Measurements from ENCODE around the gene CBLN3. TPM values are rescaled to one million over a fixed set of nuclear protein-coding genes. Genes with fewer than 3 reads are reported as not detected.

CBLN3 gene
- total and polyA plus RNA-seq, 4 donors = 0.59 to 2.4 (median 1.5) TPM

Other genes starting within 250 kb of the CBLN3 start
- 10 to 100 TPM in 1 of 2 donors, 1 to 10 TPM in 1; 9.2 to 28.2 TPM for gene IPO4, start 240.9 kb downstream of the CBLN3 start, total RNA-seq
- 10 to 100 TPM; 19.4 to 22.7 TPM for gene IPO4, start 240.9 kb downstream of the CBLN3 start, polyA plus RNA-seq (ENCODE audit: insufficient read length in 2 of 2)
- gene TM9SF1, start 234.2 kb downstream of the CBLN3 start, total RNA-seq = 10 to 100 TPM; 36.6 to 62.9 TPM
- 10 to 100 TPM; 30.7 to 36.8 TPM for gene TM9SF1, start 234.2 kb downstream of the CBLN3 start, polyA plus RNA-seq (ENCODE audit: insufficient read length in 2 of 2)
- not detected for gene TSSK4, start 224.0 kb downstream of the CBLN3 start, total RNA-seq
- gene TSSK4, start 224.0 kb downstream of the CBLN3 start, polyA plus RNA-seq (ENCODE audit: insufficient read length in 2 of 2) = 10 to 100 TPM in 1 of 2 donors, 1 to 10 TPM in 1; 7.4 to 15.2 TPM
- 10 to 100 TPM; 23.2 to 44.2 TPM for gene CHMP4A, start 216.2 kb downstream of the CBLN3 start, total RNA-seq
- gene CHMP4A, start 216.2 kb downstream of the CBLN3 start, polyA plus RNA-seq (ENCODE audit: insufficient read length in 2 of 2) = 10 to 100 TPM; 48.9 to 62.9 TPM
- 10 to 100 TPM; 22.1 to 46.2 TPM for gene MDP1, start 213.6 kb downstream of the CBLN3 start, total RNA-seq
- gene MDP1, start 213.6 kb downstream of the CBLN3 start, polyA plus RNA-seq (ENCODE audit: insufficient read length in 2 of 2) = 10 to 100 TPM; 19.5 to 21.3 TPM
- 100 to 1,000 TPM in 1 of 2 donors, 10 to 100 TPM in 1; 79.6 to 278 TPM for gene NEDD8, start 197.3 kb downstream of the CBLN3 start, total RNA-seq
- gene NEDD8, start 197.3 kb downstream of the CBLN3 start, polyA plus RNA-seq (ENCODE audit: insufficient read length in 2 of 2) = 100 to 1,000 TPM; 229 to 250 TPM
- 10 to 100 TPM; 57.5 to 77.4 TPM for gene GMPR2, start 196.7 kb downstream of the CBLN3 start, total RNA-seq
- gene GMPR2, start 196.7 kb downstream of the CBLN3 start, polyA plus RNA-seq (ENCODE audit: insufficient read length in 2 of 2) = 10 to 100 TPM; 84.0 to 96.9 TPM
- 10 to 100 TPM; 41.9 to 64.1 TPM for gene TINF2, start 187.0 kb downstream of the CBLN3 start, total RNA-seq
- gene TINF2, start 187.0 kb downstream of the CBLN3 start, polyA plus RNA-seq (ENCODE audit: insufficient read length in 2 of 2) = 10 to 100 TPM; 51.8 to 59.1 TPM
- 1 to 10 TPM in 1 of 2 donors, under 1 TPM in 1; 0.99 to 6.2 TPM for gene TGM1, start 166.5 kb downstream of the CBLN3 start, total RNA-seq
- gene TGM1, start 166.5 kb downstream of the CBLN3 start, polyA plus RNA-seq (ENCODE audit: insufficient read length in 2 of 2) = 1 to 10 TPM; 4.9 to 6.1 TPM
- gene RABGGTA, start 158.1 kb downstream of the CBLN3 start, total RNA-seq = 10 to 100 TPM; 23.1 to 23.5 TPM
- gene RABGGTA, start 158.1 kb downstream of the CBLN3 start, polyA plus RNA-seq (ENCODE audit: insufficient read length in 2 of 2) = 10 to 100 TPM; 31.8 to 42.9 TPM
- gene DHRS1, start 129.9 kb downstream of the CBLN3 start, total RNA-seq = 10 to 100 TPM; 12.6 to 20.2 TPM
- 10 to 100 TPM; 31.1 to 47.5 TPM for gene DHRS1, start 129.9 kb downstream of the CBLN3 start, polyA plus RNA-seq (ENCODE audit: insufficient read length in 2 of 2)
- gene NOP9, start 129.8 kb downstream of the CBLN3 start, total RNA-seq = 10 to 100 TPM; 18.7 to 21.5 TPM
- 10 to 100 TPM; 25.7 to 27.7 TPM for gene NOP9, start 129.8 kb downstream of the CBLN3 start, polyA plus RNA-seq (ENCODE audit: insufficient read length in 2 of 2)
- gene CIDEB, start 121.7 kb downstream of the CBLN3 start, total RNA-seq = 10 to 100 TPM in 1 of 2 donors, 1 to 10 TPM in 1; 4.9 to 14.8 TPM
- 1 to 10 TPM; 6.3 to 7.8 TPM for gene CIDEB, start 121.7 kb downstream of the CBLN3 start, polyA plus RNA-seq (ENCODE audit: insufficient read length in 2 of 2)
- 1 to 10 TPM; 1.4 to 3.6 TPM for gene LTB4R2, start 119.5 kb downstream of the CBLN3 start, total RNA-seq
- gene LTB4R2, start 119.5 kb downstream of the CBLN3 start, polyA plus RNA-seq (ENCODE audit: insufficient read length in 2 of 2) = 1 to 10 TPM; 2.5 to 3.3 TPM
- gene LTB4R, start 118.2 kb downstream of the CBLN3 start, total RNA-seq = 1 to 10 TPM; 2.7 to 2.8 TPM
- gene LTB4R, start 118.2 kb downstream of the CBLN3 start, polyA plus RNA-seq (ENCODE audit: insufficient read length in 2 of 2) = 1 to 10 TPM; 3.8 to 6.2 TPM
- gene ADCY4, start 94.6 kb downstream of the CBLN3 start, total RNA-seq = 1 to 10 TPM; 3.5 to 9.0 TPM
- 10 to 100 TPM; 11.9 to 16.0 TPM for gene ADCY4, start 94.6 kb downstream of the CBLN3 start, polyA plus RNA-seq (ENCODE audit: insufficient read length in 2 of 2)
- 1 to 10 TPM; 1.4 to 3.1 TPM for gene RIPK3, start 89.7 kb downstream of the CBLN3 start, total RNA-seq
- 1 to 10 TPM; 1.4 to 2.0 TPM for gene RIPK3, start 89.7 kb downstream of the CBLN3 start, polyA plus RNA-seq (ENCODE audit: insufficient read length in 2 of 2)
- gene NFATC4, start 61.5 kb downstream of the CBLN3 start, total RNA-seq = 10 to 100 TPM; 10.8 to 63.3 TPM
- 10 to 100 TPM; 23.6 to 42.0 TPM for gene NFATC4, start 61.5 kb downstream of the CBLN3 start, polyA plus RNA-seq (ENCODE audit: insufficient read length in 2 of 2)
- gene NYNRIN, start 30.7 kb downstream of the CBLN3 start, total RNA-seq = 10 to 100 TPM; 14.8 to 37.4 TPM
- 10 to 100 TPM; 25.3 to 35.0 TPM for gene NYNRIN, start 30.7 kb downstream of the CBLN3 start, polyA plus RNA-seq (ENCODE audit: insufficient read length in 2 of 2)
- 10 to 100 TPM; 24.4 to 38.3 TPM for gene KHNYN, start 286 bp upstream of the CBLN3 start, total RNA-seq
- gene KHNYN, start 286 bp upstream of the CBLN3 start, polyA plus RNA-seq (ENCODE audit: insufficient read length in 2 of 2) = 10 to 100 TPM; 19.4 to 21.7 TPM
- 10 to 100 TPM; 18.5 to 34.4 TPM for gene SDR39U1, start 13.1 kb upstream of the CBLN3 start, total RNA-seq
- gene SDR39U1, start 13.1 kb upstream of the CBLN3 start, polyA plus RNA-seq (ENCODE audit: insufficient read length in 2 of 2) = 10 to 100 TPM; 88.7 to 96.8 TPM
- gene CMA1, start 78.6 kb upstream of the CBLN3 start, total RNA-seq = not detected
- not detected for gene CMA1, start 78.6 kb upstream of the CBLN3 start, polyA plus RNA-seq (ENCODE audit: insufficient read length in 2 of 2)
- gene CTSG, start 146.6 kb upstream of the CBLN3 start, total RNA-seq = 10 to 100 TPM in 1 of 2 donors, 1 to 10 TPM in 1; 4.6 to 23.0 TPM
- under 1 TPM in 1 of 2 donors, not detected in 1; 0.36 TPM for gene CTSG, start 146.6 kb upstream of the CBLN3 start, polyA plus RNA-seq (ENCODE audit: insufficient read length in 2 of 2)
- gene GZMH, start 180.0 kb upstream of the CBLN3 start, total RNA-seq = under 1 TPM in 1 of 2 donors, not detected in 1; 0.28 TPM
- under 1 TPM in 1 of 2 donors, not detected in 1; 0.21 TPM for gene GZMH, start 180.0 kb upstream of the CBLN3 start, polyA plus RNA-seq (ENCODE audit: insufficient read length in 2 of 2)
- under 1 TPM; 0.17 to 0.69 TPM for gene GZMB, start 204.5 kb upstream of the CBLN3 start, total RNA-seq
- under 1 TPM in 1 of 2 donors, not detected in 1; 0.30 TPM for gene GZMB, start 204.5 kb upstream of the CBLN3 start, polyA plus RNA-seq (ENCODE audit: insufficient read length in 2 of 2)

Measured in spinal cord (tissue), 4 donors.